Activated T-cell treated with anti-CD3 and anti-CD28 coated beads for 24 hours (primary cell): ENCODE results near the gene ARHGAP23.

Experiments used
- DNase-seq: peaks from one replicate; pipeline ENCODE4 v3.0.0-alpha.2; 2020; ENCODE audit warnings: low read depth

ARHGAP23 gene, protein sequence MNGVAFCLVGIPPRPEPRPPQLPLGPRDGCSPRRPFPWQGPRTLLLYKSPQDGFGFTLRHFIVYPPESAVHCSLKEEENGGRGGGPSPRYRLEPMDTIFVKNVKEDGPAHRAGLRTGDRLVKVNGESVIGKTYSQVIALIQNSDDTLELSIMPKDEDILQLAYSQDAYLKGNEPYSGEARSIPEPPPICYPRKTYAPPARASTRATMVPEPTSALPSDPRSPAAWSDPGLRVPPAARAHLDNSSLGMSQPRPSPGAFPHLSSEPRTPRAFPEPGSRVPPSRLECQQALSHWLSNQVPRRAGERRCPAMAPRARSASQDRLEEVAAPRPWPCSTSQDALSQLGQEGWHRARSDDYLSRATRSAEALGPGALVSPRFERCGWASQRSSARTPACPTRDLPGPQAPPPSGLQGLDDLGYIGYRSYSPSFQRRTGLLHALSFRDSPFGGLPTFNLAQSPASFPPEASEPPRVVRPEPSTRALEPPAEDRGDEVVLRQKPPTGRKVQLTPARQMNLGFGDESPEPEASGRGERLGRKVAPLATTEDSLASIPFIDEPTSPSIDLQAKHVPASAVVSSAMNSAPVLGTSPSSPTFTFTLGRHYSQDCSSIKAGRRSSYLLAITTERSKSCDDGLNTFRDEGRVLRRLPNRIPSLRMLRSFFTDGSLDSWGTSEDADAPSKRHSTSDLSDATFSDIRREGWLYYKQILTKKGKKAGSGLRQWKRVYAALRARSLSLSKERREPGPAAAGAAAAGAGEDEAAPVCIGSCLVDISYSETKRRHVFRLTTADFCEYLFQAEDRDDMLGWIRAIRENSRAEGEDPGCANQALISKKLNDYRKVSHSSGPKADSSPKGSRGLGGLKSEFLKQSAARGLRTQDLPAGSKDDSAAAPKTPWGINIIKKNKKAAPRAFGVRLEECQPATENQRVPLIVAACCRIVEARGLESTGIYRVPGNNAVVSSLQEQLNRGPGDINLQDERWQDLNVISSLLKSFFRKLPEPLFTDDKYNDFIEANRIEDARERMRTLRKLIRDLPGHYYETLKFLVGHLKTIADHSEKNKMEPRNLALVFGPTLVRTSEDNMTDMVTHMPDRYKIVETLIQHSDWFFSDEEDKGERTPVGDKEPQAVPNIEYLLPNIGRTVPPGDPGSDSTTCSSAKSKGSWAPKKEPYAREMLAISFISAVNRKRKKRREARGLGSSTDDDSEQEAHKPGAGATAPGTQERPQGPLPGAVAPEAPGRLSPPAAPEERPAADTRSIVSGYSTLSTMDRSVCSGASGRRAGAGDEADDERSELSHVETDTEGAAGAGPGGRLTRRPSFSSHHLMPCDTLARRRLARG (N-terminal part only)

DNA sequence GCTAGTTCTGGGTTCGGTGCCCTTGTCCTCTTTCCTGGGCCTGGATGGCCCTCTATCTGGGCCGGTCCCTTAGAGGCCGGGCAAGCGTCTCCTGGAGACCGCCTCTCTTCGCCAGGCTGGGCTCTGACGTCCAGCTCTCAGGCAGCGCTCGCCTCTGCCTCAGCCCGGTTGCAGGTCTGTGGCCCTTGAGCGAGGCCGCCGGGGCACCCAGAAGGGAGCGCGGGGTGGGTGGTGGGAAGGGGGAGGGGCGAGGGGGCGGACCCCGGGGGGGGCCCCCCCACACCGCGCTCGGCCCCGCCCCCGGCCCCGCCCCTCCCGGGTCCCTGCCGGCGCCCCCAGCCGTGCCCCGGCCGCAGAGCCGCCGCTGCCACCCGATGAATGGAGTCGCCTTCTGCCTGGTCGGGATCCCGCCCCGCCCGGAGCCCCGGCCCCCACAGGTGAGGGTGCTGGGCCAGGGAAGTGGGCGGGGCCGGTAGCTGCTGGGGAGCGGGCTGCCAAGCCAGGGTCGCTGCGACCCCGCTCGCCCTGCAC, at the start of gene ARHGAP23:
ARHGAP23 (plus strand) TSS at position 353 of the 531 bp plus-strand sequence; CDS start at position 375, 22 bp downstream.
- DNase-seq = no peak

DNA sequence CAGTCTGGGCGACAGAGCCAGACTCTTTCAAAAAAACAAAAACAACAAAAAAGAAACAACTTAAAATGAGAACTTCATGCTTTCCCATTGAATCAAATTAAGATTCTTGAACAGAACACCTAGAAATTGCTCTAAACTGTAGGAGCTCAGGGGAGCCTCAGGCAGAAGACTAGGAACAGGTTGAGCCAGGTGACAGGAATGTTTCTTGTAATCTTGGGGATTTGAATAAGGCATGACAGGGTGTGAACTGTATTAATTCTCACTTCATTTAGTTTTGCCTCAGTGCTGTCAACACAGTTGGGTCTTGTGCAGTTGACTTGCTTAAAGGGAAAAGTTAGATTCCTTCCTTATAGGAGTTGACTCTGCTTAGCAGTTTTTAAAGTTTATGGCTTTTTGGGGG, 48.8 kb upstream of the ARHGAP23 start:
- DNase-seq = no peak

DNA sequence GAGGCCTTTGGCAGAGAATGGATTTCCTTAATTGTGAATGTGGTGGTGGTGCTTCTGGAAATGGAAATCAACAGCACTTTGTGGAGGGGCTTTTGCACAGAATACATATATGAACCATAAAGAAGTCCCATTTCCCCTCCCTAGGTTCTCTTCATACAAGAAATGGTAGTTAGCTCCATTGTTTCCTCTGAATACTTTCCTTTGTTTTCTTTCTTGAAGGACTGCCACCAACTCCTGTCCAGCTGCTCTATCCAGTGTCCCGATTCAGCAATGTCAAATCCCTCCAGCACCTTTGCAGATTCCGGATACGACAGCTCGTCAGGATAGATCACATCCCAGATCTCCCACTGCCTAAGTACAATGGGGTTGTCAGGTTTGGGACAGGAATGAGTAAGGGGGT, 33.2 kb upstream of the ARHGAP23 start:
- DNase-seq = no peak

DNA sequence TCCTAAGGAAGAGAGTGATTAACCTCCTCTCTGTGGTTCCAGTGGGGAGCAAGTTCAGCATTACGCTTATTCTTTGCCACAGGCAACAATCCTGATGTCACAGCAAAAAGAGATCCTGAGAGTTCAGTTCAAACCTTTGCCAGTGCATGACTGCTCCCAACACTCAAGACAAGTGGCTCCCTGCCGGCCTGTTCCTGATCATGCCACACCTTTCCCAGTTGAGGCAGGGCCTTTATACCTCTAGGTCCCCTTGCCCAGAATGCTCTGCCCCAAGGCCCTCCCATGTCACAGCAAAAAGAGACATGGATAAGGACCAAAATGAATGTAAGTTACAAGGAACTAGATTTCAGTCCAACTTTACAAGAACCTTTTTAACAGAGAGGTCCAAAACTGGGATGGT, 31.0 kb upstream of the ARHGAP23 start:
- no peak for DNase-seq

DNA sequence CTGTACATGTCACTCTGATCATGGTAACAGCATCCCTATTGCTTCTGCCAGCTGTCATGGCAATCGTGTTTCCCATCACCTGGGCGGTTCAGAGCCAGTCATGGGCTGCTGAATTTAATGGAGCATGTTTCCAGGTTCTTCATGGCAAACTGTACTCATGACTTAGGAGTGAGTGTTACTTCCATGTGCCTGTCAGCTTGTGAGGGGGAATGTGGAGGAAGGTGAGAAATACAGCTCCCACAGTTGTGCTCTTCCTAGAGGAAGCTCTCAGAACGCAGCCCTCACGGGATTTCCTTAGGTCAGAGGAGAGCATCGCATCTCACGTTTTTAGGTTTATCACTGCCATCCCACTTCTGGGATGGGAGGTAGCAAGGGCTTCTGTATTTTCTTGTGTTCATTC, 28.0 kb upstream of the ARHGAP23 start:
- DNase-seq = no peak

DNA sequence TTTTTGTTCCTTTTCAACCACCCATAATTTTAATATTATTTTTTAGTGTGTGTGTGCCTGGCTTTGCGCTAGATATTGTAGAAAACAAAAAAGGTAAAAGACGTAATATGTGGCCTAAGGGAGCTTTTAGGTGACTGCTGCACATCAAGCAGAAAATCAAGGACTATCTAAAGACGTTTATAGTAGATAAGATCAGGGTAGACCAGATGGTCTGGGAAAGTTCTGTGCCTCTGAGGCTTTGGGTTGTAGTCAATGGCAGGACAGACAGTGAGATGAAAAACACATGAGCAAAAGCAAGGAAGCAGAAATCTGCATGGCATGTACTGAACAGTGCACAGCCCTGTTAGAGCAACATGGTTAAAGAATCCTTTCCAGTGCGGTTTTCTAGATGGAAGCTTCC, 26.8 kb upstream of the ARHGAP23 start:
- DNase-seq = no peak

DNA sequence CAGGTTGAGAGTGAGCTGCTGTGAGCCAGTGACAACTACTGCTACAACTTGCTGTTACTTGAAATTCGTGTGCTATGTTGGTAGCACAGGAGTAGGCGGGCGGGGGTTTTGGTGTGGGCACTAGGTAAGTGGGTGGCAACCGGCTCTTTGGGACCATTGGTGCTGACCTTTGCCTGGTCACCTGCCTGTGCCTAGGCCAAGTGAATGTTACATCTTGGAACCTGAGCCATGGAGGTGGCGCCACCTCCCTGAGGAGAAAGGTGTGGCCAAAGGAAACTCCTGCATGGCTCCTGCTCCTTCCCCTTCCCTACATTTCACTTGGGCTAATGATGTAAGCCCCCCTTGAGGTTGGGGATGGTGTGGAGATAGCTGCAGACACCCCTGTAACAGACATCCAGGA, 25.4 kb upstream of the ARHGAP23 start:
- no peak for DNase-seq

DNA sequence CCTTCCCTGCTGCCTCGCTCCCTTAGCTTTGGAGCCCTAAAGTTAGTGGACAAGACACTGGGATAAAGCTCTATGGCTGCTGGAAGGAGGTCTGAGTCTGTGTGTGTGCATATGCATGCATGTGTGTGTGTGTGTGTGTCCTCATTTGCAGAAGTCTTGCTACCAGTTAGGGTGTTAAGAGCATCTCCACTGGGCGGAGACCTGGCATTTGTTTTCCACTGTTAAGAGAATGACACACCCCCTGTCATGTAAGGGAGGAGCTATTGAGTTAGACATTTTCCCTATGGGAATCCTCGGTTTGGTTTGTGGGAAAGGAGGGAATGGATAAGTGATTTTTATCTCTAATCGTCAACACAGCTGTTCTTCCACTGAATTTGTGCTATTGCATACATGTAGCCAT, 24.8 kb upstream of the ARHGAP23 start:
- DNase-seq = no peak

DNA sequence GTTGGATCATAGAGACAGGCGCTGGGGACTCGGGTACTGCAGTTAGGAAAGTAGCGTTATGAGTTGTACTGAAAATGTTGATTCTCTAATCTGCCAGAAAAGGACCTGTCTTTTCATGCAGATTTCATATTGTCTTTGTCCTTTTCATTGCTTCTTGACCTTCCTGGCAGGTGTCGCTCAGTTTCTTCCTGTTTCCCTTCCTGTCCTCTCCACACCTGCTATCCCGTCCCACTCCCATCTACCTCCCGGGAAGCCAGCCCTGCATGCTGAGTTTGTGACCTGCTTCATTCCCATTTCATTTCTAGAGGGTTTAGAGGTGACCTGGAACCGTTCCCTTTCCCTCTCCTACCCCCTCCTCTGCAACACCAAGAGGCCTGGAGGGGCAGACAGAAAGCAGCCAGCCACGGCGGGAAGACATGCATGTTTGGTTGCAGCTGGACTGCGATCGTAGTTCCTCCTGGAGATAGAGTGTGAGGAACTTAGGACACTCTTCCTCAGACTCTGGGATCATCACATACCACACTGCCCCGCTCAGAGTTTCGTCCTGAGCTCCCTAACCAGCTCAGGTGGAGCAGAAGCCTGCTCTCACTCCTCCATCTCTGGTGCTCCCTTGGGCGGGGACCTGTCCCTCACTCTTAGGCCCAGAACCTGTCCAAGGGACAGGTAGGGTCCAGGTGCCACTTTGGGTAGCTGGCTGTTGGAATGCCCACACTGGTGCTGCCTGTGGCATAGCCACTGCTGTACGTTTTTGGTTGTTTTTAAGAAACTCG, 23.9 kb upstream of the ARHGAP23 start:
- no peak for DNase-seq

DNA sequence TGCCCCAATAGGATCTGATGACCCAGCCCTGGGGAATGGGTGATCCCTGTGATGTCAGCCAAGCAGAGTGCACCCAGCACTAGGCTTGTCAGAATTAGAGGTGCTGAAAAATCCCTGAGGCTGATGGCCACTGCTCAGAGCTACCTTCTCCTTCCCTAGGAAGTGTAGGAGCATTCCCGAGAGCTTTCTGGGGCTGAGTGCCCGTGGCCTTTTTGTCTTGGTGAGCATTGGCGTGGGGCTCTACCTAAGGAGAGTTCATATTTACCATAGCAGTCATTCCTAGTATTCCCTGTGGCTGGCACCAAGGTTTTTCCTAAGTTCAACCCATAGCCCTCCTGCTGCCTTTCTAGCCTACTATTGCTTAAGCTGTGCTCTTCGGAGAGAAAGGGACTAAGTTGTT, 22.6 kb upstream of the ARHGAP23 start:
- DNase-seq = no peak

DNA sequence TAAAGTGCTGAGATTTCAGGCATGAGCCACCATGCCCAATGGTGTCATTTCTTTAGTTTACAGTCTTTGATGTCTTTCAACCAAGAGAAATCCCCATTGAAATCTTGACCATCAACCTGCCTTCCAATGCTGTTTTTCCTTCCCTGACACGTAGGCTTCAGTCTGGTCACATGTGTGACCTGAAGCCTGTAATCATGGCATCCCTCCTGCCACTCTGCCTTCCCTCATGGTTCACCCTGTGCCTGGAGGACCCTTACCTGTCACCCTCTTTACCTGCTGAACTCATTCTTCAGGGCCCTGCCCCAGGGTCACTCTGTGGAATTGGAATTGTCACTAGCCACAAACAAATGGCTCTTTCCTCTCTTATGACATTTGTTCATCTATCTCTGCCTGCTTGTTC, 18.1 kb upstream of the ARHGAP23 start:
- DNase-seq = no peak

DNA sequence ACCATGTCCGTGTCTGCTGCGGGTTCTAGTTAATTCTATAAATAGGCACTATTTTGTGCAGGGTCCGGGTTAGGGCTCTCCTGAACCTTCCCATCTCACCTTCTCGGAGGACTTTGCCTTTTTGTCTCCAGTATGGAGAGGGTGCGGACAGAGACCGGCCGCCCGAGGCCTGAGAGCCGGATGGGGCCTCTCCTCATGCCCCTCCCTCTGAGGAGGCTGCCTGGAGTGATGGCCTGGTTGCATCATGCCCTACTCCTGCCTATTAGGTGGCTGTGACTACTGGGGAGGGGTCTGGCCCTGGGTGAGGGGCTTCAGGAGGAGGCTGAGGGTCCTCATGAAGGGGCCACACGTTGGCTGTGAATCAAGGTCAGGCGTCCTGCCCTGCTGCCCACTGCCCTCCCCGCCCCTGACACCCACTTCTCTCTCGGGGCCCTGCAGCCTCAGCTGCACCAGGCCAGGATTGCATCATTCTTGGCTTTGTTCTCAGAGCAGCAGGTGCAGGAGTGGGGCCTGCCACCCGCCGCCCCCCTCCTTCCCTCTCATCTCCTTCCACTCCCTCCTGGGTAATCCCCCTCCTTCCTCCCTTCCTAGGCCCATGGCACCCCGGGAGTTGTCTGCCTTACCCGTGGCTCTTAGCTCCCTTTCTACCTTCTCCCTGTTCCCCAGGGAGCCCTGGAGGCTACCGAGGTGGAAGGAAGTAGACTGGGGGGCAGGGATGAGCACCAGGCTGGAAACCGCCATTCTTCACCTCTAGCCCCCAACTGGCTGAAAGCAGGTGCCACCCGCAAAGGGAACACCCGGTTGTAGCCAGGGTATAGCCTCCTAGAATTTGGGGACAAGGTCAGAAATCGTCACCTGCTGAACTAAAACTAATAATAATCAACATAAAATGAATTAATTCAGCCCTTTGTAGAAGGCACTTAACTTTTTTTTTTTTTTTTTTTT, 12.7 kb upstream of the ARHGAP23 start:
- no peak for DNase-seq

DNA sequence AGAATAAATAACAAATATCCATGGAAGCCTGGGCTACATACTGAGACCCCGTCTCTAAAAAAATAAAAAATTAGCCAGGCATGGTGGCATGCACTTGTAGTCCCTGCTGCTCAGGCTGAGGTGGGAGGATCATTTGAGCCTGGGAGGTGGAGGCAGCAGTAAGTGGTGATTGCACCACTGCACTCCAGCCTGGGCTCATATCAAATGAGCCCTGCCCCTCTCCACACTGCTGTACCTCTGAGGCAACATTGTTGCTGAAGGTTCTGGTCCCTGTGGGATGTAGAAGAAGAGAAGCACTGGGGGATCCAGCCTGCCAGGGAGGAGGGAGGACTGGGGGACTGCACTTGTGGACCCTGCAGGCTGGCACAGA, 11.4 kb upstream of the ARHGAP23 start:
- no peak for DNase-seq

DNA sequence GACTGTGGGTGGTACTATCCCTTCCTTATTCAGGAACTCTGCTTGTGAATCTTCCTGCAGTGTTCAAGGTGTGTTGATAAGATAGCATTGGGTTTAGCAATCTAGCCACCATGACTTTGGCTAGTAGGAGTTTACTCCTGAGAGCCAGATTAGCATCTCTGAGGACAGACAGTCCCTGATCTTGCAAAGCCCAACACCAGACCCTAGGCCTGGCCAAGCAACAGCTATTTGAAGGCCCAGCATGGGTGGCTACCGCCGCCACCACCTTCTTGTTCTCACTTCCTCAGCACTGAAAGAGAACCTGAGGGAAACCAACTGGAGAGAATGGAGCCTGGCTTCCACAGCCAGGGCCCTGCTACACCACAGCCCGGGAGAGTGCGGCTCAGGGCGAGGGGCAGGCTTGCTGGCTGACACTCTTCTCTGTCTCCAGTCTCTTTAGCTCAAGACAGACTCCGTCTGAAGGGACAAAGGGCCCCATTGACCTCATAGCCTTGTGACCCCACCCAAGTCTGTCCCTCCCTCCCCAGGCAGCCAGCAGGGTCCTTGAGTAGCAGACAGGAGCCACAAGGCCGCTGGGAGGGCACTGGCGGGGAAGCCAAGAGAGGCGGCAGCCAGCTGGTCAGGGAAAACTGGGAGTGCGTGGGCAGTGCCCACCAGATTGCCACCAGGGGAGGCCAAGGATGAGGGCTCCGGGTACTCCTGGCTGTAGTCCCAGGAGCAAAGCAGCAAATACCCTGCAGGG, 10.9 kb upstream of the ARHGAP23 start:
- no peak for DNase-seq

DNA sequence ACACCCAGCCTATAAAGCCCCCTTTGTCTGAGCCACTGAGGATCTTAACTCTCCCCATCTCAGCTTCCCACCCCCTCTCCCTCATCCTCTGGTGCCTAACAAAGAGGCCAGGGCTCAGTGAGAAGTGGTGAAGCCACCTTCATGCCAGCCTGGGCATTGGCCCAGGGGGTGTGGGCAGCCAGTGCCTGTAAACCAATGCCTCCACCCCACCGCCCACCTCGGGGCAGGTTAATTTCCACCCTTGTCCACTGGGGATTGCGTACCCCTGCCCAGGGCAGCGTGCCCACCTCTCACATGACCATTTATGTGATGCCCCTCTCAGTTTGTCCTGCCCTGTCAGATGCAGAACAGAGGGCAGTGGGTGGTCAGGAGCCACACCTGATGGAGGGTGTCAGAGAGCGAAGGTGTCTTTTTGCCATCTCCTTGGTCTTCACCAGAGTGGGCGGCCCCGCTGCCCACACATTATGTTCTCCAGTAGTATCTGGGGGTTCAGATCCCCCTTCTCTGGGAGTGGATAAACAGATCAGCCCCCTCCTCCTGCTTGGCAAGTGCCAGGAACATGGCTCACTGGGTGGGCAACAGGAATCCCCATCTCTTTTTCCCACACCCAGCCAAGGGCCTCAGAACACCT, 10.1 kb upstream of the ARHGAP23 start:
- DNase-seq = no peak

DNA sequence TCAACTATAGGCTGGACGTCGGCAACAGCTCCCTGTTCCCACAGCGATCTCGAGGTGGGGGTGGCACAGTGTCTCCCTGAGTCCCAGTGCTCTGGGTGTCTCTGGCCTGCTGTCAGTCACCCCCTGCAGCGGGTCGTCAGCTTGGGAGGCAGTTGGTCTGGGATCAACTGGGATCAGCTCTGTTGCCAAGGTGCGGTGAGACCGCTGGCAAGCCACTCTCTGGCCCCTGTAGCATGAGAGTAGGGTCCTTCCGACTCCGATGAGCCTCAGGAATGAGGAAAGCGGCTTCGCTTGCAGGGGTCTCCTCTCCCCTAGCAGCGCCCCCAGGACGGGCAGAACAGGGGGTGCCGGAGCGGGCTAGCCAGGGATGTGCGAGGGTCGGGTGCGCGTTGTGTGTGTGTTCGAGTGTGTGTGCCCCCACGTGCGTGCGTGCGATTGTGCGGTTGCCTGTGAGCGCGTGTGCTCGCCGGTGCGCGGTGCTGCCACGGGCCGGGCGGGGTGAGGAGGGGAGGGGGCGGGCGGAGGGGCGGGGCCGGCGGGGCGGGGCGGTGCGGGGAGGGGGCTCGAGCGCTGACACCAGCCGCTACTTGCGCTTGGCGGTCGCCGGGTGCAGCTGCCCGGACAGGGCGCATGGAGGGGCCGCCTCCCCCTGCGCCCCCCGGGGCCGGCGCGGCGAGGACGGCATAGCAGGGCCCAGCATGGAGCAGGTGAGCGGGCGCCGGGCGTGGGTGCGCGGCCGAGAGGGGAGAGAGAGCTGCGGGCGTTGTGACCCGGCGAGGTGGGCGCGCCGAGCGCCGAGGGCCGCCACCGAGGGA, 9.4 kb upstream of the ARHGAP23 start:
- DNase-seq = no peak

DNA sequence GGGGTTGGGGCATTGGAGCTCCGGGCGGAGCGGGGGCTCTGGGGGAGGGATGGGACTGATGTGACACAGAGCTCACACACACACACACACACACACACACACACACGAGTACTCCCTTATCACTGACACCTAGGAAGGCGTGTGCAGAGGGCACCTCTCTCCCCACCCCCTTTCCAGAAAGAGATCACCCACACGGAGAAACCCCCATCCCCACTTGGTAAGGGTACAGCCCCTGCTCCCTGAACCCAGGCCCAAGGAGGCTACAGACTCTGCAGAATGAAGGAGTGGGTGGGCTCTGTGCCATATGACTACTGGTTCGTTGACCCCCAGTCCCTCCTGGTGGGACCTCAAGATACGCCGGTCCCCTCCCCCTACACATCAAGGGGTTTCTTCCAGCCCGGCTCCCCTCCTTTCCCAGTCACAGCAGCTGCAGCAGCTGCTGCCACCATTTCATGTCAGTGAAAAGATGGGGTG, 8.7 kb upstream of the ARHGAP23 start:
- no peak for DNase-seq

DNA sequence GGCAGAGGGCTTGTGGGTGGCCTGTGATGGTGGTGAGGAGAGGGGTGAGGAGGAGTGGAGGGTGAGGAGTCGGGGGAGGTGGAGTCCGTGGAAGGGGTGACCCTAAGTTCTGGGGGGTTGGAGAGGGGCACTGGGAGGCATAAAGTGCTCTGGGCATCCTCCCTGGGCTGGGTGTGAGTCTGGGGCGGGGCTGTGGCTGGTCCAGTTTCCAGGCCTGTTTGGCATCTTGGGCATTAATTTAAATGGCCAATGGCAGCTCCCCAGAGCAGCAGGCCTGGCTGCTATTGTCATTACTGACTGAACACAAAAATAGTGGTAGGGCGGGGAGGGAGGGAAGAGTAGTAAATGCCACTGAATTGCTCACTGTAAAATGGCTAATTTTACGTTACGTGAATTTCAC, 7.7 kb upstream of the ARHGAP23 start:
- no peak for DNase-seq
